ENCODE results near the gene PRRT1B.

GRCh38 chr9:131603711-131604439 lies 58.6 kb downstream of the PRRT1B start:
- no peak for TF ChIP-seq CTCF (conservative IDR thresholded peaks at IDR 0.05; ENCODE audit: low read length)
- no peak for TF ChIP-seq EZH2phosphoT487 (IDR thresholded peaks at IDR 0.05; ENCODE audit: borderline replicate concordance)

Data from Loucy (cell line).